Measurements from ENCODE around the gene EEF1AKMT4. TPM values are rescaled to one million over a fixed set of nuclear protein-coding genes. Genes with fewer than 3 reads are reported as not detected.

EEF1AKMT4 gene
- total RNA-seq, 2 donors from 2014 or later = 3.0 to 3.4 TPM

GRCh38 chr3:184227481-184227935 lies 22.0 kb upstream of the EEF1AKMT4 start:
- Histone ChIP-seq H3K4me3 (no peak overlapping the region), H3K4me1 (peaks cover 25% of the 10 kb centered on the region), H3K27me3 (peaks cover 0 to under 1% of the 10 kb centered on the region in 2 donors), H3K27ac (no peak overlapping the region), H3K36me3 (replicated peaks in 1 of 2; ENCODE audit: insufficient read depth in 1 of 2, low read depth in 2 of 2) (no peaks in the 10 kb centered on the region), H3K9me3 (no peaks in the 10 kb centered on the region)
- 8 to 44% methylated on average over 1 to 2 of the region's 2 CpGs for WGBS, 2 donors
- no peak for ATAC-seq
- DNase-seq = peak in 3 of 4 donors; percentile 33 to 48 (median 42)
- intact Hi-C loops (cut with DNase I) = no loop called here
- TF ChIP-seq POLR2A (IDR thresholded peaks at IDR 0.05) (no peak), CTCF (IDR thresholded peaks at IDR 0.05) (peak; percentile 52 to 85 (median 71))

GRCh38 chr3:184228376-184229137 lies 20.9 kb upstream of the EEF1AKMT4 start:
- no peak overlapping the region for H3K4me3 ChIP-seq
- intact Hi-C loops (cut with DNase I) = no loop called here

GRCh38 chr3:184229394-184230080 lies 19.9 kb upstream of the EEF1AKMT4 start, which contains the start of gene VWA5B2:
TSS of gene VWA5B2 (plus strand) at chr3:184229585. CDS start at chr3:184230529, 944 bp downstream.
- peak in 2 of 3 donors; percentile 33 to 56 for TF ChIP-seq POLR2A (IDR thresholded peaks at IDR 0.05)
- peak in 6 of 7 experiments; percentile 15 to 65 (median 34) for TF ChIP-seq CTCF (IDR thresholded peaks at IDR 0.05)
- 1% methylated on average over 19 to 48 of the region's 66 CpGs for WGBS, 2 donors
- intact Hi-C loops (cut with DNase I) = no loop called here
- no peaks in the 10 kb centered on the region for H3K9me3 ChIP-seq
- H3K36me3 ChIP-seq (replicated peaks in 1 of 2; ENCODE audit: insufficient read depth in 1 of 2, low read depth in 2 of 2) = no peaks in the 10 kb centered on the region
- ATAC-seq (peak; percentile 82), DNase-seq (peak; percentile 63 to 83 (median 74))
- H3K27me3 ChIP-seq = no peaks in the 10 kb centered on the region
- H3K4me1 ChIP-seq = peaks cover 25% of the 10 kb centered on the region
- H3K27ac ChIP-seq = no peak within 1 kb of the TSS
- peak within 1 kb of the TSS; percentile 20 to 31 for H3K4me3 ChIP-seq

More at GRCh38 chr3:184228376-184229137, 20.9 kb upstream of the EEF1AKMT4 start:
- Histone ChIP-seq H3K36me3 (replicated peaks in 1 of 2; ENCODE audit: insufficient read depth in 1 of 2, low read depth in 2 of 2) (no peaks in the 10 kb centered on the region), H3K4me1 (peaks cover 25% of the 10 kb centered on the region), H3K9me3 (no peaks in the 10 kb centered on the region), H3K27me3 (no peaks in the 10 kb centered on the region), H3K27ac (no peak overlapping the region)
- ATAC-seq (no peak), DNase-seq (no peak)
- TF ChIP-seq POLR2A (IDR thresholded peaks at IDR 0.05) = no peak
- 35 to 56% methylated on average over 11 to 12 of the region's 12 CpGs for WGBS, 2 donors

- intact Hi-C loops (cut with DNase I) = no loop called here
- H3K9me3 ChIP-seq = no peaks in the 10 kb centered on the region
- H3K4me1 ChIP-seq = peaks cover 25% of the 10 kb centered on the region
- ATAC-seq (peak; percentile 40), DNase-seq (peak; percentile 41 to 63 (median 53))
- H3K4me3 ChIP-seq = peak overlapping the region in 1 of 2 donors; percentile 31
- H3K27me3 ChIP-seq = no peaks in the 10 kb centered on the region
- no peak for TF ChIP-seq POLR2A (IDR thresholded peaks at IDR 0.05)
- TF ChIP-seq CTCF (IDR thresholded peaks at IDR 0.05) = no peak
- 0 to 1% methylated on average over 2 to 54 of the region's 61 CpGs for WGBS, 2 donors
- H3K36me3 ChIP-seq (replicated peaks in 1 of 2; ENCODE audit: insufficient read depth in 1 of 2, low read depth in 2 of 2) = no peaks in the 10 kb centered on the region
- no peak overlapping the region for H3K27ac ChIP-seq
Observed at GRCh38 chr3:184230081-184230602, 19.3 kb upstream of the EEF1AKMT4 start.

All from body of pancreas (tissue), 4 donors.